Left colon (tissue), 2 donors: ENCODE results near the gene SRGAP2B. TPM values are rescaled to one million over a fixed set of nuclear protein-coding genes. Genes with fewer than 3 reads are reported as not detected.
"Not testable (repeated sequence)": the region's sequence is repeated elsewhere in the genome, so short reads cannot be mapped to it uniquely, and the experiment has no call there.

Experiments
- ATAC-seq: fragments of 200-7000 bp; cut with Tn5 transposase; one replicate; pipeline ENCODE4 v1.9.1; 2020; ENCODE audit warnings: mild to moderate bottlenecking, moderate library complexity
- DNase-seq, 2 donors: peaks; one replicate each; pipeline ENCODE4 v3.0.0-alpha.2; 2020
- intact Hi-C, 2 donors: fragments of 100-400 bp; cut with DNase I in 1 of 2; cut with micrococcal nuclease in 1 of 2; formaldehyde crosslinking; loops; one replicate each; pipeline versions ENCODE4 v1.11.2 to v1.14.0; 2022; cut with DNase I, micrococcal nuclease
- total RNA-seq, 2 donors: library from RNA; stranded (reverse); fragmentation: NEBNext Ultra II Directional; extraction: Animal tissue kit (Norgen Biotek cat#: 25700); gene quantifications; one replicate each; pipeline ENCODE4 v1.2.1, GENCODE V29; 2021
- donor health status: DM: no; HTN: no; CAD: no.
- donor health status: DM: yes; HTN: yes; CAD: no.

The SRGAP2B gene
- total RNA-seq, 2 donors from 2014 or later = 6.8 to 7.2 TPM

GRCh38 chr1:144893062-144893461, 202.1 kb downstream of the SRGAP2B start:
- intact Hi-C loops, ATAC-seq, DNase-seq: not testable (repeated sequence)

DNA sequence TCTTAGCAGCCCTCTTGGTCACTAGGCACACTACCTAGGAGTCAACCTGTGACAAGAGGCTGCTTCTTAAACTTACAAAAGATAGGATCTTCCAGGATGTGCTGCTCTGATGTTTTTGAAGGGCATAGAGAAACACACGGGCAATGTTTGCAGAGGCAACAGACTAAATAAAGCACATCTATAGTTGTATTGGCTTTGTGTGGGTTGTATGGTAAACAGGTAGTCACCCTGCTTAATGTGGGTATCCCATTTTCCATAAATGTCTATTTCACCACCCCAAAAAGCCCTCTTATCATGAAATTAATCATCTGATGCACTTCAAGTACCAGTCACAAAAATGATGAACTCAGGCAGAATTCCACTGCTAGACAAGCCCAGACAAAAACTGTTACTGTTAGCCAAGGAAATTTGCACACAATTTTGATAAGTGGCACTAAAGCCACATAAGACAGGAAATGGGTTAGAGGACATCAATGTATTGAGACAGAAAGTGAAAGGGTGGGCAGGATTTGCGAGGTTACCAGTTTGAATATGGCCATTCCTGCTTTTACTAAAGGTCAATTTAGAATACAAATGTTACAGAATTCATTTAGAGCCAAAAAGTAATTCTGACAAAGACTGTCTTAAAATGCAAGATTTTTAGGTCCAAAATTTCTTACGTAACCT, 205.5 kb downstream of the SRGAP2B start:
- ATAC-seq, intact Hi-C loops, DNase-seq: not testable (repeated sequence)

DNA sequence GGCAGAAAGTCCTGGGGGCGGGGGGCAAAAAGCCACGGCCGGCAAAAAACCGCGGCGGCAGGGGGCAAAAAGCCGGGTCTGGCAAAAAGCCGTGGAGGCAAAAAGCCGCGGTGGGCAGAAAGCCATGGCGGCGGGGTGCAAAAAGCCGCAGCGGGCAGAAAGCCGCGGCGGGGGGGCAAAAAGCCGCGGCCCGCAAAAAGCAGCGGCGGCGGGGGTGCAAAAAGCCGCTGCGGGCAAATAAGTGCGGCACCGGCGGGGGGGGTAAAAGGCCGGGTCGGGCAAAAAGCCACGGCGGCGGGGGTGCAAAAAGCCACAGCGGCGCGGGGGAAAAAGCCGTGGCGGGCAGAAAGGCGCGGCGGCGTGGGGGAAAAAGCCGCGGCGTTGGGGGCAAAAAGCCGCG, 212.1 kb downstream of the SRGAP2B start:
- DNase-seq = peak; percentile 18 to 39
- ATAC-seq, intact Hi-C loops: not testable (repeated sequence)

GRCh38 chr1:144882343-144882742, 212.8 kb downstream of the SRGAP2B start:
- DNase-seq, intact Hi-C loops, ATAC-seq: not testable (repeated sequence)

GRCh38 chr1:144858607-144859006, 236.5 kb downstream of the SRGAP2B start:
- ATAC-seq, intact Hi-C loops, DNase-seq: not testable (repeated sequence)

Other genes starting within 250 kb of the SRGAP2B start
- under 1 TPM; 0.17 to 0.89 TPM for gene FAM72D, start 646 bp upstream of the SRGAP2B start, total RNA-seq
- gene PPIAL4D, start 146.8 kb upstream of the SRGAP2B start, total RNA-seq = not detected